Thyroid gland (tissue), 4 donors: Measurements from ENCODE around the gene CRNKL1. TPM values are rescaled to one million over a fixed set of nuclear protein-coding genes. Genes with fewer than 3 reads are reported as not detected.

Experiments
- DNase-seq, 2 donors: peaks; one replicate each; pipeline ENCODE4 v3.0.0-alpha.2; 2019
- H3K27ac ChIP-seq, 3 donors: fragments of 200-600 bp; sonication (generic); 1 replicate in 2 of 3; 2 replicates in 1 of 3; pipeline ENCODE4 v1.5.1; 2016 to 2019; ENCODE audit warnings: mild to moderate bottlenecking in 1 of 3, moderate library complexity in 1 of 3
- H3K27me3 ChIP-seq: fragments of 200-600 bp; sonication (generic); one replicate; pipeline ENCODE4 v1.5.1; 2019
- H3K36me3 ChIP-seq, 2 donors: fragments of 200-600 bp; sonication (generic); one replicate each; pipeline ENCODE4 v1.5.1; 2016 to 2019
- H3K4me1 ChIP-seq, 2 donors: fragments of 200-600 bp; sonication (generic); one replicate each; pipeline ENCODE4 v1.5.1; 2017 to 2019
- H3K4me3 ChIP-seq, 3 donors: fragments of 200-600 bp; sonication (generic); replicated peaks in 1 of 3; 1 replicate in 2 of 3; 2 replicates in 1 of 3; pipeline ENCODE4 v1.5.1; 2016; ENCODE audit warnings: mild to moderate bottlenecking in 1 of 3
- H3K9me3 ChIP-seq: fragments of 200-600 bp; sonication (generic); one replicate; pipeline ENCODE4 v1.5.1; 2017
- CTCF ChIP-seq, 6 experiments: fragments of 200-600 bp in 3 of 6; fragments of 450-650 bp in 3 of 6; sonication (generic) in 3 of 6; IDR thresholded peaks; one replicate each; pipeline ENCODE4 v1.5.1; 2016 to 2019; ENCODE audit warnings: antibody characterized with exemption in 6 of 6, mild to moderate bottlenecking in 2 of 6, inconsistent platforms in 1 of 6, moderate library complexity in 1 of 6
- POLR2A ChIP-seq, 2 donors: fragments of 450-650 bp; IDR thresholded peaks; one replicate each; pipeline ENCODE4 v1.6.1; 2017; ENCODE audit warnings: antibody characterized with exemption in 2 of 2, mild to moderate bottlenecking in 2 of 2, moderate library complexity in 1 of 2
- WGBS, 2 donors: methylation state at CpG; one replicate each; pipeline ENCODE4 v1.1.5; 2017; 5-methylcytosine and 5-hydroxymethylcytosine counted together
- intact Hi-C: fragments of 100-400 bp; cut with DNase I; formaldehyde crosslinking; loops from one replicate; pipeline ENCODE4 v1.15.1; 2023
- total RNA-seq, 4 donors: library from RNA; depleted of rRNA; stranded (reverse); fragments of >200 nt; gene quantifications; one replicate each; pipeline ENCODE4 v1.2.3, GENCODE V29; 2016

CRNKL1 gene
- total RNA-seq: 10 to 100 TPM; 23.6 to 35.2 (median 27.2) TPM

DNA sequence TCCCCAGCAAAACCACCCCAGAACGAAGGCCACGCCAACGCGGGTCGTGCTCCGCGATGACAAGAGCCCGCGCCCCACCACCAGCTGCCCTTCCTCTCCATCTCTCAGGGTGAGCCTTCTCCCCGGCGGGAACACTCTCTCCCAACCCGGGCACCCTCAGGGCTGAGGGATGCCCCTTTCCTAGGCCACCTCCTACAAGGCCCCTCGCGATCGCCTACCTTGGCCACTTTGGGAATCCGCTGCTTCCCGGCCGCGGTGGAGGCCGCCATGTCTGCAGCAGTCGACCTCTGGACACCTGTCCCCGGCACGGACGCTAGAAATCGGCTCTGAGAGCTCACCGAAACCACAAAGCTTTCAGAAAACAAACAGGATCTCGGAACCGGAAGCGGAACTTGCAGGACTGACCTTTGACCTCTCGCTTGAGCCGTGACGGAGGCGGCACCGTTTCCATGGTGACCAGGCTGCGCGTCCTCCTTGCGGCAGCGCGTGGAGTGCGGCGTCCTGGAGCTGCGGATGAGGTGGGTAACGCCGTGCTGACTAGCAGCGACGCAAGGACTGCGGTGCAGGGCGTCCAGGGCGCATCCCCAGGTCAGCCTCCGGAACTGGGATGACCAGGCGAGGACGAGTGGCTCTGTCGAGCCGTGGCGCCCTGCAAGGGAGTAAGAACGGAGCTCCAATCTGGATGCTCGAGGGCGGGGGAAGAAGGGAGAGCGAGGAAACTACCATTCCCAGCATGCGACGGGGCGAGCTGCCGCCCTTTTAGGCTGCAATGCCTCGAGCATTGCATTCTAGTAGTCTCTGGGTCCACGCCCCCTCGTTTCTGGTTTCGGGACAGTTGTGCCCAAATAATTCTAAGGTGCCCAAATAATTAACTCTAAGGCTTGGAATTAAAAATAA is at the start of gene CRNKL1, which contains the start of gene CFAP61:
Gene CRNKL1, minus strand, starts transcription at position 393 of the 897 bp plus-strand sequence. Its CDS starts 124 bp downstream, at position 269.
Gene CFAP61, plus strand, starts transcription at position 459 of the 897 bp plus-strand sequence. CDS start 4,122 bp downstream, outside the sequence.
- TF ChIP-seq CTCF (IDR thresholded peaks at IDR 0.05): peak in 3 of 6 experiments; percentile 22 to 44 (median 31)
- TF ChIP-seq POLR2A (IDR thresholded peaks at IDR 0.05): peak in 1 of 2 donors; percentile 46
- H3K4me1 ChIP-seq: peaks cover 8 to 15% of the 10 kb centered on the region in 2 donors
- DNase-seq: peak; percentile 96
- no peaks in the 10 kb centered on the region for H3K9me3 ChIP-seq
- H3K27ac ChIP-seq: peak within 1 kb of the TSS; percentile 79 to 92 (median 82)
- 0 to 1% methylated on average over 35 to 39 of the region's 67 CpGs for WGBS, 2 donors
- H3K36me3 ChIP-seq: peaks cover 26 to 30% of the 10 kb centered on the region in 2 donors
- H3K27me3 ChIP-seq: no peaks in the 10 kb centered on the region
- intact Hi-C loops: no loop called here
- peak within 1 kb of the TSS; percentile 91 to 96 (median 91) for H3K4me3 ChIP-seq

GRCh38 chr20:20100881-20101280 is 48.6 kb upstream of the CRNKL1 start:
- intact Hi-C loops: no loop called here
- Histone ChIP-seq H3K27me3 (no peaks in the 10 kb centered on the region), H3K36me3 (no peaks in the 10 kb centered on the region), H3K4me1 (no peaks in the 10 kb centered on the region), H3K27ac (no peak overlapping the region), H3K9me3 (no peaks in the 10 kb centered on the region), H3K4me3 (no peak overlapping the region)
- no peak for DNase-seq
- TF ChIP-seq POLR2A (IDR thresholded peaks at IDR 0.05) (no peak), CTCF (IDR thresholded peaks at IDR 0.05) (no peak)

- H3K4me1 ChIP-seq: peaks cover 5 to 8% of the 10 kb centered on the region in 2 donors
- intact Hi-C loops: no loop called here
These were observed 44.2 kb upstream of the CRNKL1 start for GRCh38 chr20:20096421-20096820.

GRCh38 chr20:20095114-20095872 is 43.0 kb upstream of the CRNKL1 start:
- Histone ChIP-seq H3K27ac (no peak overlapping the region), H3K9me3 (no peaks in the 10 kb centered on the region), H3K4me3 (no peak overlapping the region), H3K36me3 (no peaks in the 10 kb centered on the region), H3K4me1 (peaks cover 5 to 8% of the 10 kb centered on the region in 2 donors), H3K27me3 (no peaks in the 10 kb centered on the region)
- 88 to 93% methylated on average over 10 of the region's 10 CpGs for WGBS, 2 donors
- intact Hi-C loops: no loop called here
- DNase-seq: no peak
- TF ChIP-seq CTCF (IDR thresholded peaks at IDR 0.05) (no peak), POLR2A (IDR thresholded peaks at IDR 0.05) (no peak)

More at GRCh38 chr20:20096421-20096820, 44.2 kb upstream of the CRNKL1 start:
- 84 to 89% methylated on average over 11 of the region's 11 CpGs for WGBS, 2 donors
- Histone ChIP-seq H3K36me3 (no peaks in the 10 kb centered on the region), H3K27me3 (no peaks in the 10 kb centered on the region), H3K4me3 (no peak overlapping the region), H3K9me3 (no peaks in the 10 kb centered on the region), H3K27ac (no peak overlapping the region)
- TF ChIP-seq POLR2A (IDR thresholded peaks at IDR 0.05) (no peak), CTCF (IDR thresholded peaks at IDR 0.05) (no peak)
- DNase-seq: no peak
